NT2/D1 (cell line): ENCODE measurements around the gene CACNA1C.

Source experiments
- SUZ12 ChIP-seq: IDR thresholded peaks from 2 replicates; pipeline ENCODE4 v1.6.1; 2011; ENCODE audit not compliant: insufficient read length, insufficient read depth; ENCODE audit errors: extremely low read depth
- YY1 ChIP-seq: IDR thresholded peaks from 2 replicates; pipeline ENCODE4 v1.6.1; 2011; ENCODE audit not compliant: insufficient read length, insufficient read depth
- ZNF274 ChIP-seq: IDR thresholded peaks from 2 replicates; pipeline ENCODE4 v1.6.1; 2011; ENCODE audit warnings: mild to moderate bottlenecking, low read depth, low read length

- TF ChIP-seq ZNF274: no peak
- no peak for TF ChIP-seq YY1
- TF ChIP-seq SUZ12: no peak
Measured at GRCh38 chr12:2574355-2574935, 521.7 kb downstream of the CACNA1C start.
